Stomach (tissue), 4 donors: ENCODE results near the gene EGLN1.

Experiments
- CTCF ChIP-seq, 7 experiments: fragments of 450-650 bp in 4 of 7; fragments of 200-600 bp in 3 of 7; sonication (generic) in 3 of 7; IDR thresholded peaks; one replicate each; pipeline ENCODE4 v1.5.1; 2016 to 2019; ENCODE audit warnings: antibody characterized with exemption in 7 of 7, control low read depth in 2 of 7, mild to moderate bottlenecking in 1 of 7
- POLR2A ChIP-seq, 4 donors: fragments of 450-650 bp; IDR thresholded peaks; one replicate each; pipeline ENCODE4 v1.6.1; 2016; ENCODE audit warnings: antibody characterized with exemption in 4 of 4, control low read depth in 2 of 4, mild to moderate bottlenecking in 1 of 4, moderate library complexity in 1 of 4
- POLR2AphosphoS5 ChIP-seq, 3 donors: sonication (generic); formaldehyde crosslinking; IDR thresholded peaks; one replicate each; pipeline ENCODE4 v1.6.1; 2016; ENCODE audit warnings: antibody characterized with exemption in 3 of 3

- no peak for TF ChIP-seq CTCF (IDR thresholded peaks at IDR 0.05)
- no peak for TF ChIP-seq POLR2A (IDR thresholded peaks at IDR 0.05)
- no peak for TF ChIP-seq POLR2AphosphoS5 (IDR thresholded peaks at IDR 0.05)
These were observed 103.0 kb downstream of the EGLN1 start for GRCh38 chr1:231319080-231319479.
